Measurements from ENCODE around the gene RRAS.

Gene RRAS

GRCh38 chr19:49677901-49678674 lies 38.1 kb upstream of the RRAS start:
- DNase-seq = peak; percentile 73
- in situ Hi-C loops (cut with HindIII; ENCODE audit: low pct_ligation_motif_present, low pct_unique_long_range_greater_than_20kb, low sequenced_read_pairs) = no loop called here

DNA sequence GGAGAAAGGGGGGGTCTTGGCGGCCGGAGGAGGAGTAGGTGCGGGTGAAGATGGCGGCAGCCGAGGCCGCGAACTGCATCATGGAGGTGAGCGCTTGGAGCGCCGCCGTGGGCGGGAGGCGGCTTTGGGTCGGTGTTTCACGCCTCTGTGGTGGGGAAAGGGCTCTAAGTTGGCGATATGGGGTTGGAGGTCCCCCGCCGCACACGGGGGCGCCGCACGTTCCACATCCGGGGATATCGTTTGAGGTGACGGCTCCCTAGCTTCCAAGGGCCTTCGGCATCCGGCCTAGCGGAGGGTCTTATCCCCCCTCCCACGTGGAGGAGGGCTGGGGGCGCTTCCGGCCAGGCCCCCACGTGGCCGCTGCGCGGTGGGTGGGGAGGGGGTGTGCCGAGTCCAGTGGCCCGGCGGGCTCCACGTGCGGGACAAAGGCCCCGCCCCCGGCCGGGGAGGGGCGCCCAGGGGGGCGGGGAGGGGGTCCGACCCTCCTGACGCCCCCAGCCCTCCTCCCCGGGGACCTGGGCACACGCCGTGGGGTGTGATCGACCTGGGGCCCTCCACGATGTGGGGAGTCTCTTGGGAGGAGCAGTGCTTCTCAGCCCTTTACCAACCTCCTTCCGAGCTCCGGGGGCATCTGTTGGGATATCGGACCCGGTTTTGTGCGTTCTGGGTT lies 37.4 kb upstream of the RRAS start, which contains the start of gene PRMT1:
Gene PRMT1 (plus strand): TSS at position 41 of the 670 bp plus-strand sequence. CDS start 10 bp downstream, at position 51.
- in situ Hi-C loops (cut with HindIII; ENCODE audit: low pct_ligation_motif_present, low pct_unique_long_range_greater_than_20kb, low sequenced_read_pairs) = no loop called here
- peak; percentile 44 for DNase-seq

- peak; percentile 98 for DNase-seq
- in situ Hi-C loops (cut with HindIII; ENCODE audit: low pct_ligation_motif_present, low pct_unique_long_range_greater_than_20kb, low sequenced_read_pairs) = no loop called here
Measured at GRCh38 chr19:49676784-49677230, 36.9 kb upstream of the RRAS start.

GRCh38 chr19:49676136-49676783 lies 36.3 kb upstream of the RRAS start:
- peak; percentile 91 for DNase-seq
- in situ Hi-C loops (cut with HindIII; ENCODE audit: low pct_ligation_motif_present, low pct_unique_long_range_greater_than_20kb, low sequenced_read_pairs) = no loop called here

DNA sequence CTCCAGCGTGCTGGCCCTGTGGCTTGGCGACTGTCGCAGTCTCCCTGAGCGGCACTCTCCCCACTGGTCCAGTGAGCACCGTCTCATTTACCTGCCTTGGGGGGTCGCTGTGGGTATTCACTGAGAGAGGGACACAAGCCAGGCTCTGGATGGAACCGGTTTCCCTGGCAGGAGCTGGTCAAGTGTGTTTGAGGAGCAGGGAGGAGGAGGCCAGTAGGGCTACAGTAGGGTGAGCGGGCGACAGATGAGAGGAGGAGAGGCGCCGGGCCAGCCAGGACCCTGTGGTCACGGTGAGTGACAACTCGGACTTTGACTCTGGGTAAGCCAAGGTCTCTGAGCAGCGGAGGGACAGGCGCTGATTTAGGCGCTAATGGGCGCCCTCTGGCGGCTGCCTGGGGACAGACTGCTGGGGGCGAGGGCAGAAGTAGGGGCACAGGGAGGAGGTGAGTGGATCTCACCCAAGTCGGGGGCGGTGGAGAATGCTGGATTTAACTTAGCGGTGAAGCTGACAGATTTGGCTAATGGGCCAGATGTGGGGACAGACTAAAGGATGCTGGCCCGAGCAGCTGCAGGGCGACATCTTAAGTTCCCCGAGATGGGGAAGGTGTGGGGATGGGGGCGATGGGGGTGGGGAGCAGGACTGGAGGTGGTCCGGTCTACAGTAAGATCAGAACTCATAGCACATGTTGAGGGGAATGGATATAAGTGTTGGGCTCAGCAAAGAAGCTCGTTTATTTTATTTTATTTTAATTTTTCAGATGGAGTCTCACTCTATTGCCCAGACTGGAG lies 32.4 kb upstream of the RRAS start:
- peak; percentile 64 for DNase-seq
- in situ Hi-C loops (cut with HindIII; ENCODE audit: low pct_ligation_motif_present, low pct_unique_long_range_greater_than_20kb, low sequenced_read_pairs) = no loop called here

DNA sequence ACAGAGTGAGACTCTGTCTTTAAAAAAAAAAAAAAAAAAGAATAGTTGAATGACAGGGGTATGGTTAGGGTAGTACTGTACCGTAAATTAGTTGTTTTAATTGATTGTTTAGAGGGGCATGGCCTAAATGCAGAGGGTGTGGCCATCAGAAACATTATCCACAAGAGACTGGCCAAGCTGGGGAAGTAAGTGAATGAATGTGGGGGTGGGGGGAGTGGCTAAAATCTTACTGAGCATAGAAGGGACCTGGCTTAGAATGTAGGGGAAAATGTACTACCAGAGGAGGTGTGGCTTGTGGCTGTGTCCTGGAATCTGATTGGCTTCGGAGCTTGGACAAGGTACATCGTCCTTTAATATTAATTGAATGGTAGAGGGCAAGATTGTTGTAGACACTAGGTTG lies 29.6 kb upstream of the RRAS start:
- DNase-seq = no peak
- in situ Hi-C loops (cut with HindIII; ENCODE audit: low pct_ligation_motif_present, low pct_unique_long_range_greater_than_20kb, low sequenced_read_pairs) = no loop called here

GRCh38 chr19:49667473-49667872 lies 27.5 kb upstream of the RRAS start:
- DNase-seq = no peak
- in situ Hi-C loops (cut with HindIII; ENCODE audit: low pct_ligation_motif_present, low pct_unique_long_range_greater_than_20kb, low sequenced_read_pairs) = no loop called here

DNA sequence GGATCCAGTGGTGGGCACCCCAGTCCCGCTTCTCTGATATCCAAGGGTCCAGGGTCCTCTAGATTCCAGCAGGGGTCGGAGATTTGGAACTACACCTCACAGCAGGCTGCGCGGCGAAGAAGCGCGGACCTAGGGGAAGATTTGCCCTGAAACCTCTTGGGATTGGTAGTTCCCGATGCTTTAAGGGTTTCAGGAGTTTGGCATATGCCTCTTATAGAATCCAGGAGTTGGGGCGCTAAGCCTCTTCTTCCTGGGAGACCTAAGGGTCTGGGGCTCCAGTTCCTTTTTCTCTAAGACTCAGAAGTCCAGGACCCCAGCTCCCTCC lies 26.1 kb upstream of the RRAS start:
- DNase-seq = no peak
- in situ Hi-C loops (cut with HindIII; ENCODE audit: low pct_ligation_motif_present, low pct_unique_long_range_greater_than_20kb, low sequenced_read_pairs) = no loop called here

GRCh38 chr19:49665351-49666119 lies 25.6 kb upstream of the RRAS start, which contains the start of the genes BCL2L12 and IRF3:
BCL2L12 (plus strand) TSS chr19:49665933; CDS start chr19:49666693, 760 bp downstream.
IRF3 (minus strand) TSS chr19:49665857; CDS start chr19:49664838, 1,019 bp downstream.
- in situ Hi-C loops (cut with HindIII; ENCODE audit: low pct_ligation_motif_present, low pct_unique_long_range_greater_than_20kb, low sequenced_read_pairs) = no loop called here

DNA sequence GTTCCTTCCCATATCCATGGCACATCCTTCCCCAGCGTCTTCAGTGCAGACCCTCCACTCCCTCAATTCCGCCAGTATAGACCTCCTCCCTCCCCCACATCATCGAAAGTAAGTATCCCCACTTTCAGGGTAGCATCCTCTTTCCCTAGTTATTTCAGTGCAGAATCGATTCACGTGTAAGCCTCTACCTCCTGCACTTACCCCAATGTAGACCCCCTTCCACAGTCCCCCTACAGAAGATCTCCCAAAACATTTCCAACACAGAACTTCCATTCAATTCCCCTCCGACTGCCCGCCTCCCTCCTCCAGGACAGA lies 25.1 kb upstream of the RRAS start:
- in situ Hi-C loops (cut with HindIII; ENCODE audit: low pct_ligation_motif_present, low pct_unique_long_range_greater_than_20kb, low sequenced_read_pairs) = no loop called here
- no peak for DNase-seq

More at GRCh38 chr19:49665351-49666119, 25.6 kb upstream of the RRAS start, which contains the start of the genes BCL2L12 and IRF3:
- peak; percentile 95 for DNase-seq

DNA sequence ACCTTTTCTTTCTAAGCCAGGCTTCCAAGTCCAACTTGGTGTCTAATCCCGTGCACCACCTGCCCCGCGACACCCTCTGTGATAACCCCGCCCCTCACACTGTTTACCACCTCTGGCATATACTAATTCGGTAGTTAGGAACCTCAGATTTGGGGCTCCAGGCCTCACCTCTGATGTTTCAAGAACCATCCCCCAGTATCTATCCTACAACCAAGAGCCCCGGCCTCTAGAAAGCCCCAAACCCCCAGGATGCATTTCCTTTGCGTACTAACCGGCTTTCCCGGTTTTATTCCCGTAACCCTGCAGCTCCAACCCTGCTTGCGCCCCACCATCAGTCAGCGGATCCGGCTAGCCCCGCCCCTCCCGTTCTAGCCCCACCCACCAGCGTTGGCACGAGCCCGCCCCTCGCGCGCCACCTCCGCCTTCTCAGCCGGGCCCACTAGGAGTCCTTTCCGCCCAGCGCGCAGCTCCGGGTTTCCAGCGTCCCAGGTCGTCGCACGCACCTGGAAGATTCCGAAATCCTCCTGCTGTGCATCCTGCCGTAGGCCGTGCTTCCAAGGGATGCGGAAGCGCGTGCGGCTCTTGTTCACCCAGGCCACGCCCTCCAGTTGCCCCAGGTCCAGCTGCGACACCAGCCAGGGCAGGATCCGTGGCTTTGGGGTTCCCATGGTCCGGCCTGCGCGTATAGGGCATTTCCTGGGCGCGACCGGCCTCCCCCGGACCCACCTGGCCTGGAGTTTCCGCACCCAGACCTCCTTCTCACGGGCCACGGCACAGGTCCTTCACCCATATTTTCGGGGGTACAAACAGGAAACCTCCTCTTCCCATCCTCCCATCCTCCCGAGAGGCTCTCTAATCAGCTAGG lies 24.5 kb upstream of the RRAS start:
- in situ Hi-C loops (cut with HindIII; ENCODE audit: low pct_ligation_motif_present, low pct_unique_long_range_greater_than_20kb, low sequenced_read_pairs) = no loop called here
- DNase-seq = peak; percentile 77

- DNase-seq = no peak
- in situ Hi-C loops (cut with HindIII; ENCODE audit: low pct_ligation_motif_present, low pct_unique_long_range_greater_than_20kb, low sequenced_read_pairs) = no loop called here
Measured at GRCh38 chr19:49663224-49663623, 23.3 kb upstream of the RRAS start.

- in situ Hi-C loops (cut with HindIII; ENCODE audit: low pct_ligation_motif_present, low pct_unique_long_range_greater_than_20kb, low sequenced_read_pairs) = no loop called here
- no peak for DNase-seq
Measured at GRCh38 chr19:49662011-49662410, 22.1 kb upstream of the RRAS start.

DNA sequence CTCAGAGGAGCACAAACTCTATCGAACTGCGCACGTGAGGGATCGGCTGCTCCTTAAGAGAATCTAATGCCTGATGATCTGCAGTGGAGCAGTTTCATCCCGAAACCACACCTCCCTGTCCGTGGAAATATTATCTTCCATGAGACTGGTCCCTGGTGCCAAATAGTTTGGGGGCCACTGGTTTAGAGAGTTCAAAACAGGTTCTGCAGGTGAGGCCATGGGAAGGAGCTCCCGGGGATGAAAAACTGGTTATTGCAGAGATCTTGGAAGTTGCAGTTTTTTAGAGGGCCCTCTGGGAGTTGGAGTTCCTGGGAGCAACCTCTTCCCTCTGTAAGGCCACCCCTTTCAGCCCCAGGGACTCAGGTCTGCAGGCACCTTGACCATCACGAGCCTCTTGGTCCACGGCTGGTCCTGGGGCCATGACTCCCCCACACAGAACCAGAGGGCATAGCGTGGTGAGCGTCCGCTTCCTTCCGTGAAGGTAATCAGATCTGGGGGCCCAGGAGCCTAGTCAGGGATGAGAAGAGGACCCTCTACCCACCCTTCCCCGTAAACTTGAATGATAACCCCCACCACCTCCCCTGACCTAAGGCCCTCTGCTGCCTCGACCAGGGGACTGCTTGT lies 20.5 kb upstream of the RRAS start:
- in situ Hi-C loops (cut with HindIII; ENCODE audit: low pct_ligation_motif_present, low pct_unique_long_range_greater_than_20kb, low sequenced_read_pairs) = no loop called here
- no peak for DNase-seq

GRCh38 chr19:49658566-49659442 lies 18.9 kb upstream of the RRAS start:
- in situ Hi-C loops (cut with HindIII; ENCODE audit: low pct_ligation_motif_present, low pct_unique_long_range_greater_than_20kb, low sequenced_read_pairs) = no loop called here
- DNase-seq = no peak

GRCh38 chr19:49658139-49658517 lies 18.2 kb upstream of the RRAS start:
- DNase-seq = no peak
- in situ Hi-C loops (cut with HindIII; ENCODE audit: low pct_ligation_motif_present, low pct_unique_long_range_greater_than_20kb, low sequenced_read_pairs) = no loop called here

Measured in ACHN (cell line).